Stimulated activated CD4-positive, alpha-beta T cell treated with anti-CD3 and anti-CD28 coated beads, Interleukin-4, amount 100 ng/mL, for 4 hours (primary cell): ENCODE results near the gene RPS6KA4.
"Not testable (repeated sequence)": the region's sequence is repeated elsewhere in the genome, so short reads cannot be mapped to it uniquely, and the experiment has no call there.

Source experiments
- DNase-seq, 2 experiments: peaks; one replicate each; pipeline ENCODE4 v3.0.0-alpha.2; 2020

The RPS6KA4 gene

GRCh38 chr11:64391839-64392238 lies 32.9 kb downstream of the RPS6KA4 start:
- no peak for DNase-seq

- no peak for DNase-seq
Measured at GRCh38 chr11:64395545-64396078, 36.6 kb downstream of the RPS6KA4 start.

- DNase-seq = no peak
Measured at GRCh38 chr11:64396079-64396591, 37.2 kb downstream of the RPS6KA4 start.

- DNase-seq = no peak
Measured at GRCh38 chr11:64400102-64400501, 41.1 kb downstream of the RPS6KA4 start.

GRCh38 chr11:64400667-64401066 lies 41.7 kb downstream of the RPS6KA4 start:
- no peak for DNase-seq

GRCh38 chr11:64401775-64402174 lies 42.8 kb downstream of the RPS6KA4 start:
- DNase-seq = no peak

- no peak for DNase-seq
Measured at GRCh38 chr11:64403106-64403505, 44.1 kb downstream of the RPS6KA4 start.

- DNase-seq = no peak
Measured at GRCh38 chr11:64406221-64406946, 47.4 kb downstream of the RPS6KA4 start.

GRCh38 chr11:64407221-64407620 lies 48.3 kb downstream of the RPS6KA4 start:
- no peak for DNase-seq

GRCh38 chr11:64407630-64408029 lies 48.7 kb downstream of the RPS6KA4 start:
- DNase-seq = no peak

GRCh38 chr11:64409278-64409677 lies 50.3 kb downstream of the RPS6KA4 start:
- no peak for DNase-seq

- no peak for DNase-seq
Measured at GRCh38 chr11:64409707-64410403, 50.9 kb downstream of the RPS6KA4 start.

GRCh38 chr11:64410404-64410734 lies 51.4 kb downstream of the RPS6KA4 start:
- DNase-seq = no peak

GRCh38 chr11:64413417-64413816 lies 54.5 kb downstream of the RPS6KA4 start:
- DNase-seq = no peak

GRCh38 chr11:64415286-64415685 lies 56.3 kb downstream of the RPS6KA4 start:
- no peak for DNase-seq

- no peak for DNase-seq
Measured at GRCh38 chr11:64415996-64416728, 57.2 kb downstream of the RPS6KA4 start.

GRCh38 chr11:64418233-64418632 lies 59.3 kb downstream of the RPS6KA4 start:
- DNase-seq = not testable (repeated sequence)

GRCh38 chr11:64419257-64419790 lies 60.4 kb downstream of the RPS6KA4 start:
- no peak for DNase-seq

- no peak for DNase-seq
Measured at GRCh38 chr11:64419818-64420485, 61.0 kb downstream of the RPS6KA4 start.
